Heart right ventricle (tissue), 16 donors: ENCODE data around the gene PSTPIP1. TPM values are rescaled to one million over a fixed set of nuclear protein-coding genes. Genes with fewer than 3 reads are reported as not detected.
A peak's percentile ranks its signal among the peaks of the same experiment; 100 is the strongest.

Source experiments
- ATAC-seq, 8 donors: fragments of 200-7000 bp; cut with Tn5 transposase; one replicate each; pipeline ENCODE4 v1.9.1; 2020; ENCODE audit warnings: mild to moderate bottlenecking in 8 of 8, moderate library complexity in 8 of 8, moderate number of reproducible peaks in 1 of 8
- DNase-seq, 2 donors: peaks; one replicate each; pipeline ENCODE4 v3.0.0-alpha.2; 2020
- H3K27ac ChIP-seq, 10 donors: fragments of 200-600 bp; sonication (generic) in 2 of 10; one replicate each; pipeline versions ENCODE4 v1.5.0 to v1.8.0; 2020 to 2022; ENCODE audit warnings: mild to moderate bottlenecking in 3 of 10
- H3K27me3 ChIP-seq, 7 donors: fragments of 200-600 bp; one replicate each; pipeline ENCODE4 v1.8.0; 2021 to 2022; ENCODE audit warnings: mild to moderate bottlenecking in 2 of 7
- H3K36me3 ChIP-seq, 9 donors: fragments of 200-600 bp; sonication (generic) in 1 of 9; one replicate each; pipeline versions ENCODE4 v1.5.0 to v1.8.0; 2020 to 2022; ENCODE audit warnings: mild to moderate bottlenecking in 2 of 9
- H3K4me1 ChIP-seq, 9 donors: fragments of 200-600 bp; sonication (generic) in 1 of 9; one replicate each; pipeline versions ENCODE4 v1.5.0 to v1.8.0; 2020 to 2022; ENCODE audit warnings: mild to moderate bottlenecking in 4 of 9
- H3K4me3 ChIP-seq, 10 donors: fragments of 200-600 bp; sonication (generic) in 2 of 10; one replicate each; pipeline versions ENCODE4 v1.5.0 to v1.8.0; 2020 to 2022; ENCODE audit warnings: mild to moderate bottlenecking in 7 of 10, moderate library complexity in 2 of 10
- H3K9me3 ChIP-seq, 11 donors: fragments of 200-600 bp in 10 of 11; sonication (generic) in 2 of 11; one replicate each; pipeline versions ENCODE4 v1.5.0 to v1.8.0; 2013 to 2022; ENCODE audit warnings: mild to moderate bottlenecking in 2 of 11, control low read depth in 1 of 11, moderate library complexity in 1 of 11
- CTCF ChIP-seq, 9 donors: fragments of 200-600 bp; sonication (generic) in 2 of 9; IDR thresholded peaks; one replicate each; pipeline versions ENCODE4 v1.5.0 to v1.8.0; 2021 to 2022; ENCODE audit warnings: antibody characterized with exemption in 9 of 9, mild to moderate bottlenecking in 5 of 9, moderate library complexity in 1 of 9
- WGBS, 2 donors: extraction: QIAGEN DNeasy Blood & Tissue Kit; methylation state at CpG; one replicate each; pipeline ENCODE4 v1.1.7; 2013; ENCODE audit warnings: inconsistent platforms in 1 of 2; 5-methylcytosine and 5-hydroxymethylcytosine counted together
- intact Hi-C, 10 donors: fragments of 100-400 bp; cut with DNase I; formaldehyde crosslinking; loops; one replicate each; pipeline versions ENCODE4 v1.11.1 to v1.14.2; 2022
- polyA plus RNA-seq, 2 donors: library from polyadenylated mRNA; stranded (reverse); fragments of 200-250 nt; gene quantifications; one replicate each; pipeline ENCODE4 v1.2.3, GENCODE V29; 2013
- total RNA-seq, 10 donors: library from RNA; stranded (reverse); fragmentation: NEBNext Ultra II Directional in 3 of 10; extraction: Animal tissue kit (Norgen Biotek cat#: 25700) in 3 of 10; gene quantifications; one replicate each; pipeline versions ENCODE4 v1.2.1 to v1.2.4, GENCODE V29; 2021 to 2023
- donor health status: Arrhythmogenic right ventricular cardiomyopathy.
- donor health status: ischemic (EF 13 %, LVEDD 7.1; RV severe dilation, severe dysfunction).
- donor health status: healthy with polysubstance abuse.
- donor health status: DM: no; HTN: yes; CAD: no.
- donor health status: DM: no; HTN: no; CAD: no.
- donor health status: ischemic (EF 25% LVEDD 6.9; RV normal size, moderate dysfunction).
- donor health status: ischemic (EF 25% LVEDD 5.7; RV mildly dilated, moderate dysfunction).
- donor health status: healthy.
- donor health status: DM: yes; HTN: yes; CAD: no.
- donor health status: Ischemic cardiomyopathy.
- donor health status: ischemic (EF 35%, LVEDD 5.7; RV mildly dilated, moderate dysfunction).
- donor health status: nonischemic (EF 11% LVEDD 7.7; RV severe dilation, severe dysfunction).
- donor health status: DM: yes; HTN: yes; CAD: no.
- donor health status: PGD.
- donor health status: ischemic (EF 29% LVEDD 5.4; RV normal size, mild dysfunction).
- donor health status: nonischemic (EF 23%, LVEDD 6.1; RV moderate dilation, normal function).

Gene PSTPIP1
- total and polyA plus RNA-seq, 12 donors = 1.3 to 10.4 (median 2.9) TPM; not detected in 1

- TF ChIP-seq CTCF (IDR thresholded peaks at IDR 0.05) = no peak
- DNase-seq (no peak), ATAC-seq (no peak)
- H3K4me1 ChIP-seq = peaks cover 0 to 83% (median 11%) of the 10 kb centered on the region in 9 donors
- H3K36me3 ChIP-seq = peaks cover 0 to 12% (median 0%) of the 10 kb centered on the region in 9 donors
- no peaks in the 10 kb centered on the region for H3K9me3 ChIP-seq
- WGBS, 2 donors = 94 to 96% methylated on average over 3 of the region's 3 CpGs
- peak overlapping the region in 1 of 10 donors; percentile 85 for H3K27ac ChIP-seq
- intact Hi-C loops = loop anchor here in 2 of 10 donors (5.0 kb wide), 2 partner anchors 44 to 531 kb away; no protein-coding TSS in a partner anchor
- no peaks in the 10 kb centered on the region for H3K27me3 ChIP-seq
- no peak overlapping the region for H3K4me3 ChIP-seq
Observed at GRCh38 chr15:77016321-77016695, 21.4 kb downstream of the PSTPIP1 start.

- TF ChIP-seq CTCF (IDR thresholded peaks at IDR 0.05) = no peak
- 91 to 96% methylated on average over 7 of the region's 7 CpGs for WGBS, 2 donors
- Histone ChIP-seq H3K9me3 (no peaks in the 10 kb centered on the region), H3K4me3 (no peak overlapping the region), H3K27me3 (no peaks in the 10 kb centered on the region), H3K27ac (no peak overlapping the region), H3K4me1 (peaks cover 0 to 86% (median 11%) of the 10 kb centered on the region in 9 donors), H3K36me3 (peaks cover 0 to 12% (median 0%) of the 10 kb centered on the region in 9 donors)
- no peak for ATAC-seq
- intact Hi-C loops = loop anchor here in 2 of 10 donors (5.0 kb wide), 2 partner anchors 45 to 530 kb away; no protein-coding TSS in a partner anchor
- no peak for DNase-seq
Observed at GRCh38 chr15:77017091-77017660, 22.2 kb downstream of the PSTPIP1 start.

GRCh38 chr15:77017761-77018720 is 23.1 kb downstream of the PSTPIP1 start:
- 95 to 96% methylated on average over 20 of the region's 20 CpGs for WGBS, 2 donors
- peak overlapping the region in 1 of 10 donors; percentile 57 for H3K27ac ChIP-seq
- intact Hi-C loops = loop anchor here in 2 of 10 donors (5.0 kb wide), 2 partner anchors 46 to 529 kb away; no protein-coding TSS in a partner anchor
- no peaks in the 10 kb centered on the region for H3K9me3 ChIP-seq
- H3K4me1 ChIP-seq = peaks cover 0 to 86% (median 11%) of the 10 kb centered on the region in 9 donors
- DNase-seq (no peak), ATAC-seq (no peak)
- H3K36me3 ChIP-seq = peaks cover 0 to 15% (median 0%) of the 10 kb centered on the region in 9 donors
- H3K4me3 ChIP-seq = no peak overlapping the region
- no peak for TF ChIP-seq CTCF (IDR thresholded peaks at IDR 0.05)
- H3K27me3 ChIP-seq = no peaks in the 10 kb centered on the region

GRCh38 chr15:77018796-77019505 is 24.0 kb downstream of the PSTPIP1 start:
- peak overlapping the region in 1 of 10 donors; percentile 57 for H3K27ac ChIP-seq
- no peak overlapping the region for H3K4me3 ChIP-seq
- ATAC-seq (no peak), DNase-seq (no peak)
- 93 to 98% methylated on average over 11 of the region's 11 CpGs for WGBS, 2 donors
- H3K27me3 ChIP-seq = no peaks in the 10 kb centered on the region
- intact Hi-C loops = loop anchor here in 2 of 10 donors (5.0 kb wide), 2 partner anchors 47 to 528 kb away; no protein-coding TSS in a partner anchor
- H3K36me3 ChIP-seq = peaks cover 0 to 15% (median 0%) of the 10 kb centered on the region in 9 donors
- H3K9me3 ChIP-seq = no peaks in the 10 kb centered on the region
- peaks cover 0 to 80% (median 11%) of the 10 kb centered on the region in 9 donors for H3K4me1 ChIP-seq
- TF ChIP-seq CTCF (IDR thresholded peaks at IDR 0.05) = no peak
